DND-41 (cell line): Measurements from ENCODE around the gene ARAP1.
A peak's percentile ranks its signal among the peaks of the same experiment; 100 is the strongest.

Experiments used
- ATAC-seq: fragments of 200-7000 bp; cut with Tn5 transposase; 3 replicates; pipeline ENCODE4 v1.9.1; 2021; ENCODE audit warnings: low read depth; ENCODE audit not compliant: insufficient read depth
- DNase-seq: peaks from one replicate; pipeline ENCODE4 v3.0.0-alpha.2; 2020
- H2AFZ ChIP-seq: 2 replicates; pipeline ENCODE4 v1.6.0; 2012; ENCODE audit warnings: low read depth, low read length
- H3K27ac ChIP-seq: 2 replicates; pipeline ENCODE4 v1.5.1; 2012; ENCODE audit warnings: low read length, inconsistent platforms
- H3K27me3 ChIP-seq: fragments of 200-600 bp; sonication (generic); 2 replicates; pipeline ENCODE4 v1.6.0; 2012; ENCODE audit warnings: low read length, mild to moderate bottlenecking, inconsistent platforms; ENCODE audit not compliant: insufficient read depth, poor library complexity
- H3K36me3 ChIP-seq: 2 replicates; pipeline ENCODE4 v1.5.1; 2012; ENCODE audit warnings: low read length, inconsistent platforms; ENCODE audit not compliant: insufficient read depth
- H3K4me1 ChIP-seq: 2 replicates; pipeline ENCODE4 v1.5.1; 2012; ENCODE audit warnings: mild to moderate bottlenecking, low read length; ENCODE audit not compliant: insufficient read depth
- H3K4me2 ChIP-seq: 2 replicates; pipeline ENCODE4 v1.6.0; 2012; ENCODE audit warnings: mild to moderate bottlenecking, moderate library complexity, low read length, inconsistent platforms; ENCODE audit not compliant: insufficient read depth
- H3K4me3 ChIP-seq, 2 experiments: fragments of 200-600 bp in 1 of 2; shearing (Covaris generic) in 1 of 2; 2 replicates each; pipeline ENCODE4 v1.5.1; 2012 to 2016; ENCODE audit warnings: inconsistent platforms in 2 of 2, low read length in 2 of 2, mild to moderate bottlenecking in 2 of 2, low read depth in 1 of 2, moderate library complexity in 1 of 2
- H3K79me2 ChIP-seq: 2 replicates; pipeline ENCODE4 v1.6.0; 2012; ENCODE audit warnings: low read length, inconsistent platforms; ENCODE audit not compliant: insufficient read depth
- H3K9ac ChIP-seq: 2 replicates; pipeline ENCODE4 v1.6.0; 2012; ENCODE audit warnings: low read depth, mild to moderate bottlenecking, inconsistent platforms, low read length, moderate library complexity
- H3K9me3 ChIP-seq: 2 replicates; pipeline ENCODE4 v1.5.1; 2012; ENCODE audit warnings: low read length, moderate library complexity, mild to moderate bottlenecking, inconsistent platforms; ENCODE audit not compliant: insufficient read depth, severe bottlenecking
- H4K20me1 ChIP-seq: 2 replicates; pipeline ENCODE4 v1.6.0; 2012; ENCODE audit warnings: low read length; ENCODE audit not compliant: insufficient read depth
- CTCF ChIP-seq: IDR thresholded peaks from 2 replicates; pipeline ENCODE4 v1.5.1; 2012; ENCODE audit warnings: borderline replicate concordance, low read length, moderate library complexity, mild to moderate bottlenecking; ENCODE audit not compliant: poor library complexity, severe bottlenecking; ENCODE audit errors: extremely low read depth
- EZH2 ChIP-seq: IDR thresholded peaks from 3 replicates; pipeline ENCODE4 v1.6.1; 2012; ENCODE audit warnings: borderline replicate concordance, low read depth, mild to moderate bottlenecking, moderate library complexity, low read length, inconsistent platforms; ENCODE audit not compliant: severe bottlenecking

ARAP1 gene

GRCh38 chr11:72722050-72722748 is 30.0 kb downstream of the ARAP1 start:
- H3K27ac ChIP-seq: peak overlapping the region; percentile 95
- peak overlapping the region; percentile 25 to 67; a peak in 3 of 4 replicates for H3K4me3 ChIP-seq
- no peak for TF ChIP-seq CTCF
- TF ChIP-seq EZH2: no peak
- H3K9me3 ChIP-seq: no peaks in the 10 kb centered on the region
- no peaks in the 10 kb centered on the region for H3K27me3 ChIP-seq
- H3K79me2 ChIP-seq: peaks cover 80% of the 10 kb centered on the region
- ATAC-seq (peak; percentile 90), DNase-seq (peak; percentile 90)
- H3K36me3 ChIP-seq: peaks cover 63% of the 10 kb centered on the region
- H3K4me2 ChIP-seq: peak overlapping the region; percentile 94
- H2AFZ ChIP-seq: peak overlapping the region; percentile 88
- H4K20me1 ChIP-seq: peaks cover 33% of the 10 kb centered on the region; the same call in 1 of the 2 replicates
- peak overlapping the region; percentile 75 for H3K9ac ChIP-seq
- H3K4me1 ChIP-seq: peaks cover 33% of the 10 kb centered on the region

- no peak for TF ChIP-seq CTCF
- no peak for TF ChIP-seq EZH2
- no peaks in the 10 kb centered on the region for H3K27me3 ChIP-seq
- H2AFZ ChIP-seq: peak overlapping the region; percentile 88
- H3K36me3 ChIP-seq: peaks cover 69% of the 10 kb centered on the region
- peaks cover 33% of the 10 kb centered on the region for H3K4me1 ChIP-seq
- H3K79me2 ChIP-seq: peaks cover 82% of the 10 kb centered on the region
- H3K9ac ChIP-seq: peak overlapping the region; percentile 75
- peak; percentile 30 for DNase-seq
- peak overlapping the region; percentile 95 for H3K27ac ChIP-seq
- H3K4me3 ChIP-seq: peak overlapping the region; percentile 25 to 67; a peak in 3 of 4 replicates
- peak; percentile 17; the same call in 2 of the 3 replicates for ATAC-seq
- peaks cover 34% of the 10 kb centered on the region for H4K20me1 ChIP-seq
- H3K4me2 ChIP-seq: peak overlapping the region; percentile 94
- no peaks in the 10 kb centered on the region for H3K9me3 ChIP-seq
These were observed 30.5 kb downstream of the ARAP1 start for GRCh38 chr11:72721689-72722049.

GRCh38 chr11:72721276-72721675 is 30.9 kb downstream of the ARAP1 start:
- no peak for ATAC-seq
- TF ChIP-seq CTCF (no peak), EZH2 (no peak)
- Histone ChIP-seq H3K4me1 (peaks cover 33% of the 10 kb centered on the region), H3K27me3 (no peaks in the 10 kb centered on the region), H3K9me3 (no peaks in the 10 kb centered on the region), H4K20me1 (peaks cover 37% of the 10 kb centered on the region), H3K4me2 (peak overlapping the region; percentile 94), H3K36me3 (peaks cover 71% of the 10 kb centered on the region), H2AFZ (peak overlapping the region; percentile 88; the same call in 1 of the 2 replicates), H3K79me2 (peaks cover 84% of the 10 kb centered on the region), H3K4me3 (peak overlapping the region; percentile 25 to 67; a peak in 3 of 4 replicates), H3K27ac (peak overlapping the region; percentile 95), H3K9ac (peak overlapping the region; percentile 75)
- DNase-seq: no peak
